NCI-H345 treated with DMSO at 0.1 percent for 48 hours (cell line): ENCODE measurements around the gene NXN.
A peak's percentile ranks its signal among the peaks of the same experiment; 100 is the strongest.
"Not testable (repeated sequence)": the region's sequence is repeated elsewhere in the genome, so short reads cannot be mapped to it uniquely, and the experiment has no call there.

Experiments
- DNase-seq: peaks from one replicate; lab custom pipeline; 2025; ENCODE audit not compliant: unreplicated experiment; lab: John Stamatoyannopoulos, UW

Gene NXN

DNA sequence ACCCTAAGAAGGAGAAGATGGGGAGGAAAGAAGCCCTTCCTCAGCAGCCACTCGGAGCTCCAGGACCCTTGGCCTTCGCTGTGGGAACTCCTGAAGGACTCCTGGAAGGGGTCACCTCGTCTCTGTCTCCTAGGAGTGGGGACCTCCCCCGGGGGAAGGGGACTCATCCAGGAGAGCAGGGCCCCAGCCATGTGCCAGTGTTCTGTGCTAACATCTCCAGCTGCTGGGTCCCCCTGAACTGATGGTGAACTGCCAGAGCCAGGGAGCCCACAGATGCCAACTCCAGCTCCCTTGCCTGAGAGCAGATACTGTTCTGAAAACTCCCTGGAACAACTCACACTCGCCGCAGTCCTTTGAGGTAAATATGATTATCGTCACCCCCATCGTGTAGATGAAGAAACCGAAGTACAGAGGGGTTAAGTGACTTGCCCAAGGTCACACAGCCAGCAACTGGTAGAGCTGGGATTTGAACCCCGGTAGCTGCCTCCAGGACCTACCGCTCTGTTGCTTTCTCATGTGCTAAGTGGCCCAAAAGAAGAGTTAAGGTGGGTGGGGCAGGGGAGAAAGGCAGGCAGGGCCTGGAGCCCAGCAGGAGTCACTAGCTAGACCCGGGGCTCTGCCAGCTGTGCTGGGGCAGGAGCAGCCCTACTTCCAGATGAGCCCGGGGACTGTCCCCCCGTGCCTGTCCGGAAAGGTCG is 27.9 kb upstream of the NXN start:
- DNase-seq: no peak

DNA sequence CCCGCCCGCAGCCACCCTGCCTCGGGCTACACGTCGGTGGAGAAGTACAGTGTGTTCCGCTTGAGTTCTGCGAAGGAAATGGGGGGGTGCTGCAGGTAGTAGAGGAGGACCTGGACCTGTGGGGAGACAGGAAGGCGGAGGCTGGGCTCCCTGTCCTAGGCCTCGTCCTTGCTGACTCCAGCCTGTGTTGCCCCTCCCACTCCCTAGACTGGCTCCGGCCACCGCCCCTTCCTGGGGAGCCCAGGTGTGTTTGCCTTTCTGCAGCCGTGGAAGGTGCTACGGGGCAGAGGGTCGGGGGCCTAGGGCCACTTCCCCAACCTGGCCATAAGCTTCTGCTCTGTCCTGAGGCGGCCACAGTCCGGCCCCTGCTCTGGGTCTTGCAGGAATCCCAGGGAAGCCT is 26.5 kb upstream of the NXN start:
- DNase-seq: no peak

DNA sequence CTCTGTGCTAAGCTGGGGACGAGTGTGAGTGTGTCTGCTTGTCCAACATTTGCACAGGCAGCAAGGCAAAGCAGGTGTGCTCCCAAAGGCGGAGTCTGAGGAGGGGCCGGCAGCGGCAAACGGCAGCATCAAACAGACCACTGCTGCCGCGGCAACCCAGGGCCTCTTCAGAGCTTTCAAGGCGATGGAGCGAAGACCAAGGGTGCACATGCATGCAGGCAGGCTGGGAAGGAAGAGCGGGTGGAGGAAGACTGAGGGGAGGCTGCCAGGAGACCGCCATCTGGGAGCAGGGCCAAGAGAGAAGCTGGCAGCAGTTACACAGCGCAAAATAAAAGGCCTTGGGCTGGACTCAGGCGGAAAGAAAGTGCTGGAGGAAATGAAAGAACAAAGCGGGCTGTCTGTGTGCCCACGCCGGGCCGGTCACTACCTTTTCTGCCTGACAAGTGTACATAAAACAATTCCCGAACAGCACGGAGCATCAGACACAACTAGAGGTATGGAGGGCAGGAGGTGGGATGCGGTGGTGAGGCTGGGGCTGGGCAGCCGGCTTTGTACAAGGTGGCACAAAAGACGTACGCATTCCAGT is 25.9 kb upstream of the NXN start:
- no peak for DNase-seq

DNA sequence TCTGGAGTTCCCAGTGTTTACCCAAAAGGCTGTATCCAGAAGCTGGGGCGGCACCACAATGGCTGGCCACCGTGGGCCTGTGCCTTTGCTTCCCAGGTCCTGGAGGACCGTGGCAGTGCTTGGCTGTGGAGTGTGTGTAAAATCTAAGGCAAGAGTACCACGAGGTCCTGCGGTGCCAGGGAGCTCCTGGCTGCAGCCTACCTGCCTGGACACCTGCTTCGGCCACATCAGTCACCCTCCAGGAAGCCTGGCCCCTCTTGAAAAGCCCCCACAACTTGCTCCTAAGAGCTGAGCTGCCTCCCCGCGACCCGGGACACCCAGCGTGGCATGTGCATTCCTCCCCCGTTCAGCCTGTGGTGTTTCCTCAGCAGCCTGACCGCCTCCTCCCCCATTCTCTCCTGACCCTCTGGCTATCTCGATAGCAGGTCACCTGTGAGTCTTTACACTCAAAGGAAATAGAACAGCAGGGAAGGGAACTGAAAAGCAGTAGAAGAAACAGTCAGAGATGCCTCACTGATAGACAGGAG is 25.3 kb upstream of the NXN start:
- no peak for DNase-seq

DNA sequence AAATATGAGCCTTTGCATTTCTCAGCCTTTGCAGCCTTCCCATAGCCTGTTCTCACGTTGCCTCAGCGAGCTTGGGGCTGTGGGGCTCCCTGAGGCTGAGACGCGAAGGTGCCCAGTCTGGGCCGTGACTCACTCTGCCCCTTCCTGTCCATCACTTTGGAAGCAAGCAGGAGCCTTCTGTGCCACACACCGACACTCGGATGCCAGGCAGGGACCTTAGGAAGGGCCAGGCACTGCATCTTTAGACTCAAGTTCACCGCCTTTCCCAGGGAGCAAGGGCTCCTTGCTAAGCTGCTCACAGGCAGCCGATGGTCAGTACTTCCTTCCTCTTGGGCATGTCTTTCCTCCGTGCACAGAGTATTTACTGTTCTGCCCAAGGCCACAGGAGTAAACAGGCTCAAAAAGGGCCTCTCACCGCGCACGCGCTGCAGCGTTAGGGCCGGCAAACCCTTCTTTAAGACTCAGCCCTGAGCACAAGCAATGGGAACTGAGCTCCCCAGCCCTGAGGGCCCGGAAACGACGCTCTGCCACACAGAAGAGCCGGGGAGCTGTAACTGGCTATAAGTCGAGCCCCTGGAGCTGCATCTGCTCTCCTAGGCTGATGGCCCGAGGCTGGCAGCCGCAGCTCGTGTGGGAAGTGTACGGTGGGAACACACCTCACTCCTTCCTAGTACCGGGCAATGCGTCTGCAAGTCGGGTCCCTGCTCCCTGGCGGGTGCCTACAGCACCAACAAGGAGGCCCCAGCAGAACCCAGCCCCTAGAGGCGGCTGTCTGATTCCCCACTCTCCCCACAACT is 24.6 kb upstream of the NXN start:
- no peak for DNase-seq

DNA sequence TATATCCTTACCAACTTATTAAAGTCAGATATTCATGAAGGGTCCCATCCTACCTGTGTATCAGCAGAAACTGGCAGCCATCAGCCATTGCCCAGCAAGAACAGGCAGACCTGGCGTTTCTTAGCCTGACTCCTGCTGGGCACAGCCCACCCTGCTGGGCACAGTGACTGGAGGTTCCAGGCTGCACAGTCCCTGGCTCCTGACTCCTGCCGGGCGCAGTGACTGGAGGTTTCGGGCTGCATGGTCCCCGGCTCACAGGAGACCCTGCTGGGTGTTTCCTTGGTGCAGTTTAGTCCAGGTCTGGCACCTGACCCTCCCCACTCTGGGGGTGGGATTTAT is 24.0 kb upstream of the NXN start:
- no peak for DNase-seq

DNA sequence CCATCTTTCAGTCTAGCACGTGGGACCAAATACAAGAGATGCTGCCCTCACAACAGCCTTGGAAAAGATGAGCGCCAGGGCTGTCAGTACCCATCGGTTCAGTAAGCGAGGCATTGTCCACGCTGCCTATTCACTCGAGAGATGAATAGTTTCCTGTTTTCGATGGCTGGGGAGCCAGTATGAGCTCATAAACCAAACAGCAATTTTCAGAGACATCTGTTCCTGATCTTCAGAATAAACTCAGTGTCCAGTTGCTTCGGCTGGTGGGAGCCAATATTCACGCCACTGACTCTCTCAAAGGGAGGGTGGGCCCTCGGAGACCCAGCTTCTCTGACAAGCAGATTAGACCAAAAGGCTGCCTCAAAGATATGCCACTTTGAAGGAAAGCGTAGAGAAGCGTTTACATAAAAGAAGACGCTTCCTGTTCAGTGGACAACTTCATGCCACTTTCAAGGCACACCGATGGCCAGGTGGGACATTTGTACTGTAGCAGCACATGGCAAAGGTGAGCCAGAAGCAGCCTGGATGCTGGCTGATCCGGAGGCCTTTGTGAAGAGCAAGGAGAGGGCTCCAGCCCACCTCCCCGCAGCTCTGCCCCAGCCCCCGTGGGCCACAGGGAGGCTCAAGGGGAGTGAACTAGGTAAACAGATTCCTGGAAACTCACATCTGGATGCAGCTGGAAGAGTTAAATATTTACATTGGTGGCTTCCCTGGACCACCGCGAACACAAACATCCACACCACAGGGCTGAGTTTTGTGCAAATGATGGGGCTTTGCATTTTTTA is 23.4 kb upstream of the NXN start:
- no peak for DNase-seq

DNA sequence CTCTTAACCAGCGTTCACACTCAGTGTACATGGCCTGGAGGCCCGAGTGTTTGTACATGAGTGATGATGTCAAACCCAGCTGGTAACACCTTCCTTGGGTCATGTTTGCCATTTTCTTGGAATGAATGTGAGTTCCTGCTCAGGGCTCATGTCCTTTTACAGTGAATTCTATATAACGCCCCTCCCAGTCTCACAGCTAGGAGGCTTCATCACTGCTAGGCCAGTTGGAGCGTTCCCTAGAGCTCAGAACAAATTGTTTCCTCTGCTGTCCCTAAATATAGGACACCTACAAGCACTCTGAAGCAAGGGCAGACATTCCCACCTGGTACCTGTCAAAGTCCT is 22.8 kb upstream of the NXN start:
- DNase-seq: no peak

DNA sequence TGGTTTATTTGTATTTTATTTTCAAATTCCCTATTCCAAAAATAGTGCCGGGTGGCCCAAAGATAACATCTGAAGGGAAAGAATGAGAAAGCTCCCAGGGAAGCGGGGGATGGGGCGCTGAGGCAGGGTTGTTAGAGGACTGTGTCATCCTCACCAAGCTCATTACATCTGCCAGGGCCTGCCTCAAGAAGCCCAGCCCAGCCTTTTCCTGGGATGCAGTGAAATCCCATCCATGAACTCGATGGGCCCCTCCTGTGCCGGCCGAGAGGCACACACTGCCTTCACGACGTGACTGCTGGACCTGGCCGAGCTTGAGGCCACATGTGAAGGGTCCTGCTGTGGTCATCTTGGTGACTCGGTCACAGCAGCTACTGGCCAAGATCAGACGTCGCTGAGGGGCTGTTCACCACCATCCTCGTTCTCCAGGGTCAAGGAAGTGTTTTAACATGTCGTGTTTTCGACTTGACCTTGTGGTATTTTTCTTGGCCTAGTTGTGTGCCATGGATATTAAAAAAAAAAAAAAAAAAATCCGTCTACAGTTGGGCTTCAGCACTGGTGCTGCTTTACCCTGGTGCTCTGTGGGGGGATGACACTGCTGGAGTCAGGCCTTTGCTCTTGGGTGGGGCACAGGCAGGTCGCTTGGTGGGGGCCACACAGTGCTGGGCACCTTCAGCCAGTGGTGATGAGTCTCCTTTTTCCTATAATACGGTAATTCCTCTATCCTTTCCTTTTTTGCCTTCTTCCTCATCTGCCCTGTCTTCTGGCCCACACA is 22.2 kb upstream of the NXN start:
- DNase-seq: no peak

DNA sequence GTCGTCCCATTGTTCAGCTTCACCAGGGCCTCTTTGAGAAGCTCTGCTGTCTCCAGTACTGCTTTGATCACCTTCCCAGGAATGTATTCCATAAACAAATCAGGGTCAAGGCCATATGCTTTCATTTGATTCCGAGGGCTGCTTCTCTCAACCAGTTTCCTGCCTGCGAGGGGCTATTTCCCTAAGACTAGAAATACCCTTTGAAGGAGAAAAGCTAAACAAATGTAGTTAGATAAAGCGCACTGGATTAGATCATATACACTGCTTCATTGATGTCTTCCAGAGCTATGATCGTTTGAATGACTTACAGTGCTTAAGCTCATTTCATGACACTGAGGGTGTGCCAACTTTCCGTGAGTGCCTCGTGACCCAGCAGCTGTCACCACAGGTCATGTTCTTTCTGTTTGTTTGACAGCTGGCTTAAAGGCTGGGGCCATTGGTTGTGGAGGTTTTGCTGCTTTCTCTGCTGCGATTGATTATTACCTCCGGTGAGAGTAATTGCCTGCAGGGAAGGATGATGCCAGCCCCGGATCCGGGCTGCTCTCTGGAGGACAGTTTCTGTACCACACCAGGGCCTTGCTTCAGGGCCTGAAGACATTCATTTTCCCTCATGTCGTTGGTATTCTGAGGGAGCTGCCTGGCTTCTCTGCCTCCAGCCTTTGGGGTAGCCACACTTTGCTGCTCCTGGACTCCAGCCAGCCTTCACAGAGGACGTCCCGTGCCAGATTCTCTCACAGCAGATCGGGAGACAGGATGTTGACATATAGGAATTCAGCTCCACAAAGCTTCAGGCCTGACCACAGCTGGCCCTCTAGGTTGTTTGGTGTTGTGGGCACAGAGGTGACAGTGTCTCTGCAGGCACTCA is 21.3 kb upstream of the NXN start:
- DNase-seq: no peak

DNA sequence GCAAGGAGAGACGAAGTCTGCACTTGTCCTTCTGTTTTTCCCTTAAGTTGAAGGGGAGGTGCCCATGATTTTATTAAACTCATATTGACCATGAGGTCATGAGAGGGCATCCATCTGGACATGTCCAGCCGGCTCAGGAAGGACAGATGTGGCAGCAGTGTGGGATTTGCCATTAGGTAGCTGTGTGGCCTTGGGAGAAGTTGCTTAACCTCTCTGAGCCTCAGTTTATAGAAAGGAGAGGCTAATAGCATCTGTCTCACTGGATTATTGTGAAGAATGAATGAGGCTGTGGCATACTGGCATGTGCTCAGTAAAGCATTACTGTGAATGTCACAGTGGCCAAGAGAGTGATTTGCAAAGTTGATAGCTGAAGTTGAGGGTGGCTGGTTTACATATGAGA is 18.5 kb upstream of the NXN start:
- DNase-seq: no peak

DNA sequence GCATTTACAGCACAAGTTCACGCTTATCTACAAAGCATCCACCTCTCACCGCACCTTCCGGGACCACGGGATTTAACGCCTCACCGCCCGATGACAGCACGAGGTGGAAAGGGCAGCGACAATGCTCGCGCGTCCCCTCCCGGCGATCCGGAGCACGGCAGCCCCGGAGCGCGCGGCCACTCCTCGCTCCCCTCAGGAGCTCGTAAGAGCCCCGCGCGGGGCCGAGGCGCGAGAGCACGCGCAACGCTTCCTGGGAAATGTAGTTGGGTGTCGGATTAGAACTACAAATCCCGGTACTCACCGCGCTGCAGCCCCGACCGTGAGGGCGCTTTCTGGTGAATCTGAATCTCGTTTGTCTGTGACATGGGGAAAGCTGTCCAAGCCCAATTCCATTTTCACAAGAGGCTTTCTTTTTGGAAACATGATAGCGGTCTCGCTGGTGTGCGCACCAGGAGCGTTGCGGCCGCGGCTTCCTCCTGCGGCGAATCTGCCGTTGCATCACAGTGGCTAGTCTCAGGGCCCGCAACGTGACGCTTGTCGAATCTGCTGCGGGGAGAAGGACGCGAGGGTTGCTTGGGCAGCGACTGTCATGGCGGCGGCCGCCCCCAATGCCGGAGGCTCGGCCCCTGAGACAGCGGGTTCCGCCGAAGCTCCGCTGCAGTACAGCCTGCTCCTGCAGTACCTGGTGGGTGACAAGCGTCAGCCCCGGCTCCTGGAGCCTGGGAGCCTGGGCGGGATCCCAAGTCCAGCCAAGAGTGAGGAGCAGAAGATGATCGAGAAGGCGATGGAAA is 17.2 kb upstream of the NXN start, which contains the start of gene TIMM22:
TSS of gene TIMM22 (plus strand) at position 576 of the 791 bp plus-strand sequence. CDS start at position 590, 14 bp downstream.
- DNase-seq: peak; percentile 75

DNA sequence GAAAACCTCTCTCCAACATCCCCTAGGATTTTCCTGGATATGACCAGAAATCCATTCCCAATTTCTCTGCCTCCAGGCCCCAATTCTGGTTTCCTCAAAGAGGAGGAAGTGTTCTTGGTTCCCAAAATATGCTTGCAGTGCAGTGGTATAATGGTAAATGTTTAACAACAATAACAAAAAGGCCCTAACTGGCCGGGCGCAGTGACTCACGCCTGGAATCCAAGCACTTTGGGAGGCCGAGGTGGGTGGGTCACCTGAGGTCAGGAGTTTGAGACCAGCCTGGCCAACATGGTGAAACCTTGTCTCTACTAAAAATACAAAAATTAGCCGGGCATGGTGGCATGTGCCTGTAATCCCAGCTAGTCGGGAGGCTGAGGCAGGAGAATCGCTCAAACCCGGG is 15.7 kb upstream of the NXN start:
- DNase-seq: not testable (repeated sequence)

DNA sequence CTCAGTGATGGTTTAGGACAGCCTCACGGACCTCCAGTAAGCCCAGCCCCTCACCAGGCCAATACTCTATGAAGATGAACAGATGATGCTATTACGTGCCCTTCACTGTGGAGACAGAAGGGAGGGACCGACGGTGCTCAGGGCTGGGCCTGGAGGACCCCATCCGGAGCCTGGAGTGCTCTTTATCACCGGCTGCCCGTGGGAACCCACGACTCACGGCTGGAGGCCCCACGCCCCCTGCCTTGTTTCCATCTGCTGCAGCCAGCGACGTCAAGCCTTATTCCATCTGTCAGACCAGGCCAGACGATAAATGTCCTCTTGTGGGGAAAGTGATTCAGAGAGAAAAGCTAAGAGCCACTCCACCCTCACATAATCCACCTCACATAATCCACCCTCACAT is 13.4 kb upstream of the NXN start:
- DNase-seq: no peak

DNA sequence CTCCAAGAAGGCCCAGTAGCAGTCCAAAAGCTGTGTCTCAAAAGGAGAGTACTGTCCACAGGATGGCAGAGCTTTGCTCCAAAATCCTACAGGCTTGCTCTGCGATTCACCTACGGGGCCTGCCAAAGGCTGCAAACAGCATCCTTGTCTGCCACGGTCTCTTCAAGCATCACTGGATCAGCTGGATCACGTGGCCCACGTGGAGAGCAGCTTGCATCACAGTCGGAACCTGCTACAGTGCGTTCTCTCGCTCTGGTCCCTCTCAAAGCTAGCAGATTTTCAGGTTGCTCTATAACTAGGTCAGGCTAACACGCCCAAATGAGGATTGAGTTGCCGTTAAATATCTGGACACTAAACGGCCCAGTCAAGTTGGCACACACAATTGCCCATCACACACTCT is 9.0 kb upstream of the NXN start:
- no peak for DNase-seq

DNA sequence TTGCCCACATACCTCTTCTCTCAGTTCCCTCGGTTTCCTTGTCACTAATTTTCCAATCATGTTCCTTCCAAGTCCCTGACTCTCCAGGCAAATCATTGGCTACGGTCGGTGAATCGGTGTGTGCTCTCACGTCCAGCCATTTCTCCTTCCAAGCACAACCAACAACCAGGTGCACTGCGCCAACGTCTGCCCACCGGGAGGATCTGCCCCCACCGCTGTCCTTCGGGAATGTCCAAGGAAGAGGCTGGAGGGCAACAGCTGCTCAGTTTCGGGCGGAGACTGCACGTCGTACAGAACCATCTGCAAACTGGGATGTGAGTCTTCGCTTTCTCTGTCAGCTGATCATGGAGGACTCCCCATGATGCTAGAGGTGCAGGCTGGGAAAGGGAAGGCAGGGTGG is 8.4 kb upstream of the NXN start:
- no peak for DNase-seq

DNA sequence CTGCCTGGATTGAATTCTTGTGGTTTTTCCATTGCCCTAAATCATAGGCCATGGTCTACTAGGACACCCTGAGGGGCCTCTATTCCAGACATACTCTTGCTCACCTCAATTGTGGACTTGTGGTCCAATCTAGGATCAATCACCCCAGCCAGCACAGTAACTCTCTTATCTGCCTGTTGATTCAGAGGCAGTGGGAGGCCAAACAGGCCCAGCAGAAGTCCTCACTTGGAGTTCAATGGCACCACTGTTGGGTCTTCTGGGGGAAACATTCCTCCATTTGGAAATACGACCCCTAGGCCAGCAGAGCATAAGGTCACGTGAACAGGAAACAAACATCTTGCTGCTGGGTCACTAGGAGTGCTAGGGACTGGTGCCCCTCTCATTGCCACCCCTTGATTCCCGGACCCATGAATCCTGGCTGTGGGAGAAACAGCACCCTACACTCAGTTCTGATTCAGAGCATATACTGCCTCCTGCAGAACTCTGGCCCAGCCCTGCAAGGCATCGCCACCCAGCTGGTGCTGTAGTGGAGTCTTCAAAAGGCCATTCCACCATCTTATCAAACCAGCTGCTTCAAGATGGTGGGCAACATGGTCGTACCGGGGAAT is 6.8 kb upstream of the NXN start:
- no peak for DNase-seq

DNA sequence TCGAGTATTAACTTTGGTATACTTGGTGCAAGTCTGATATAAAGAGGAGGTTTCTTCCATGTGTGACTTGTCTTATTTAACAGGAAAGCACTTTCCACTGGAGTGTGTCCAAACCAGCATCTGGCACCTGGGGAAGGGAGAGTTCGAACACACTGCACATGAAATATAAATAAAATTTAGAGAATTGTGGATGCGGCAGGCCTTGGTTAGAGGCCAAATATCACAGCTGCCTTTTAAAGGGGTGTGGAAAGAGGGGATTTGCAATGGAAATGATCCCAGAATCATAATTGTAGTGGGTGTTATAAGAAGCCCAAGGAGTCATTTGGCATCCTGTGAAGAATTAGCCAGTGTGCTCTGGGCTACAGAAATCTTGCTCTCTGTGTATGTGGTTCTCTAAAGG is 4.3 kb upstream of the NXN start:
- no peak for DNase-seq

DNA sequence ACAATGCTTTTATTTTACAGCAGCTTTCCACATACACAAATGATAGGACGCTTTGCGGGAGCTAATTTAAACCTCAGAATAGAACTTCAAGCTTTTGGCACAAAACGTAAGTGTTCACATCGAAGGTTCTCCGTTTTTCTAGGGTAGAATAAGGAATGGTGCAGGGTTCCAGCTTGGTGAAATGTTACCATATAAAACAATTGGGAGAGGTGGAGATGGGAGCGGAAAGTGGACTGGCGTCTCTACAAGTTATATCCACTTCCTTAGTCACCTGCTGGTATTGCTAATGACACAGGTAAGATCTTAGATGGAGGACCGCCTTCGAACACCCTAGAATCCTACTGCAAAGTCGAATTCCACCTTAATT is 1.7 kb upstream of the NXN start:
- no peak for DNase-seq
